GM21381 (cell line): ENCODE measurements around the gene FABP7.

ENCODE experiments used
- ATAC-seq: cut with Tn5 transposase; IDR thresholded peaks from one replicate; pipeline ENCODE4 v1.9.1; 2021; ENCODE audit warnings: mild to moderate bottlenecking, moderate library complexity; ENCODE audit not compliant: unreplicated experiment

FABP7 gene

GRCh38 chr6:122832459-122832858 is 52.9 kb downstream of the FABP7 start:
- no peak for ATAC-seq

GRCh38 chr6:122833021-122833491 is 53.5 kb downstream of the FABP7 start:
- ATAC-seq, result no peak
